NCI-H526 treated with DMSO at 0.1 percent for 48 hours (cell line): Measurements from ENCODE around the gene CD300A.
A peak's percentile ranks its signal among the peaks of the same experiment; 100 is the strongest.
"Not testable (repeated sequence)": the region's sequence is repeated elsewhere in the genome, so short reads cannot be mapped to it uniquely, and the experiment has no call there.

Experiments
- DNase-seq: peaks from one replicate; lab custom pipeline; 2025; lab: John Stamatoyannopoulos, UW

The CD300A gene

GRCh38 chr17:74480290-74480689 is 13.9 kb downstream of the CD300A start:
- DNase-seq, result no peak

- DNase-seq, result no peak
Observed at GRCh38 chr17:74481621-74482020, 15.2 kb downstream of the CD300A start.

GRCh38 chr17:74484066-74484465 is 17.6 kb downstream of the CD300A start:
- DNase-seq, result no peak

GRCh38 chr17:74485022-74485743 is 18.7 kb downstream of the CD300A start:
- DNase-seq, result no peak

GRCh38 chr17:74485841-74486240 is 19.4 kb downstream of the CD300A start:
- DNase-seq, result no peak

GRCh38 chr17:74488276-74488675 is 21.8 kb downstream of the CD300A start:
- not testable (repeated sequence) for DNase-seq

GRCh38 chr17:74490716-74491115 is 24.3 kb downstream of the CD300A start:
- DNase-seq, result no peak

GRCh38 chr17:74491626-74492025 is 25.2 kb downstream of the CD300A start:
- no peak for DNase-seq

GRCh38 chr17:74493331-74493833 is 26.9 kb downstream of the CD300A start:
- peak; percentile 28 for DNase-seq

GRCh38 chr17:74497471-74497870 is 31.0 kb downstream of the CD300A start:
- no peak for DNase-seq

- DNase-seq, result no peak
Observed at GRCh38 chr17:74499992-74500391, 33.6 kb downstream of the CD300A start.

GRCh38 chr17:74502861-74503260 is 36.4 kb downstream of the CD300A start:
- no peak for DNase-seq

- DNase-seq, result not testable (repeated sequence)
Observed at GRCh38 chr17:74503949-74504348, 37.5 kb downstream of the CD300A start.

- no peak for DNase-seq
Observed at GRCh38 chr17:74508156-74508555, 41.7 kb downstream of the CD300A start.

GRCh38 chr17:74512036-74512435 is 45.6 kb downstream of the CD300A start:
- no peak for DNase-seq

GRCh38 chr17:74512624-74513091 is 46.2 kb downstream of the CD300A start:
- DNase-seq, result no peak

GRCh38 chr17:74513987-74514631 is 47.7 kb downstream of the CD300A start:
- no peak for DNase-seq

GRCh38 chr17:74514632-74515334 is 48.3 kb downstream of the CD300A start:
- DNase-seq, result no peak

GRCh38 chr17:74515941-74516340 is 49.5 kb downstream of the CD300A start:
- no peak for DNase-seq

- no peak for DNase-seq
Observed at GRCh38 chr17:74516561-74517328, 50.3 kb downstream of the CD300A start.

GRCh38 chr17:74518413-74518981 is 52.1 kb downstream of the CD300A start:
- DNase-seq, result not testable (repeated sequence)

GRCh38 chr17:74520016-74520434 is 53.6 kb downstream of the CD300A start:
- no peak for DNase-seq
